Vagina (tissue), 2 donors: ENCODE data around the gene SDCCAG8. TPM values are rescaled to one million over a fixed set of nuclear protein-coding genes. Genes with fewer than 3 reads are reported as not detected.

Experiments used
- DNase-seq, 2 donors: peaks; one replicate each; pipeline ENCODE4 v3.0.0-alpha.2; 2017; ENCODE audit errors: extremely low spot score in 2 of 2
- H3K27ac ChIP-seq: fragments of 200-600 bp; sonication (generic); one replicate; pipeline ENCODE4 v1.5.1; 2019
- H3K27me3 ChIP-seq: fragments of 200-600 bp; sonication (generic); one replicate; pipeline ENCODE4 v1.5.1; 2019
- H3K36me3 ChIP-seq, 2 donors: fragments of 200-600 bp; sonication (generic); one replicate each; pipeline ENCODE4 v1.5.1; 2017 to 2019
- H3K4me1 ChIP-seq: fragments of 200-600 bp; sonication (generic); one replicate; pipeline ENCODE4 v1.5.1; 2019
- H3K4me3 ChIP-seq, 2 donors: fragments of 200-600 bp; sonication (generic); 1 replicate in 1 of 2; 2 replicates in 1 of 2; pipeline ENCODE4 v1.5.1; 2016 to 2019
- H3K9me3 ChIP-seq: fragments of 200-600 bp; sonication (generic); one replicate; pipeline ENCODE4 v1.5.1; 2019
- POLR2A ChIP-seq, 2 donors: fragments of 450-650 bp; IDR thresholded peaks; one replicate each; pipeline ENCODE4 v1.6.1; 2017; ENCODE audit warnings: antibody characterized with exemption in 2 of 2, mild to moderate bottlenecking in 2 of 2, moderate library complexity in 2 of 2
- POLR2AphosphoS5 ChIP-seq, 2 donors: sonication (generic); formaldehyde crosslinking; IDR thresholded peaks; one replicate each; pipeline ENCODE4 v1.9.0; 2017; ENCODE audit warnings: antibody characterized with exemption in 2 of 2, mild to moderate bottlenecking in 2 of 2, low read depth in 1 of 2; ENCODE audit not compliant: insufficient read depth in 1 of 2
- intact Hi-C: fragments of 100-400 bp; cut with DNase I; formaldehyde crosslinking; loops from one replicate; pipeline ENCODE4 v1.15.1; 2023
- total RNA-seq: library from RNA; depleted of rRNA; stranded (reverse); fragments of >200 nt; gene quantifications from one replicate; pipeline ENCODE4 v1.2.3, GENCODE V29; 2016
- TF ChIP-seq, protein P1 (sequence below), 3 experiments: fragments of 450-650 bp in 2 of 3; fragments of 200-600 bp in 1 of 3; sonication (generic) in 1 of 3; IDR thresholded peaks; one replicate each; pipeline ENCODE4 v1.5.1; 2017 to 2019; ENCODE audit warnings: antibody characterized with exemption in 3 of 3, mild to moderate bottlenecking in 2 of 3, moderate library complexity in 2 of 3

SDCCAG8 gene
- total RNA-seq, 1 donor from 2014 or later: 31.2 TPM

GRCh38 chr1:243267914-243268653 is 12.2 kb downstream of the SDCCAG8 start:
- no peak overlapping the region for H3K27ac ChIP-seq

DNA sequence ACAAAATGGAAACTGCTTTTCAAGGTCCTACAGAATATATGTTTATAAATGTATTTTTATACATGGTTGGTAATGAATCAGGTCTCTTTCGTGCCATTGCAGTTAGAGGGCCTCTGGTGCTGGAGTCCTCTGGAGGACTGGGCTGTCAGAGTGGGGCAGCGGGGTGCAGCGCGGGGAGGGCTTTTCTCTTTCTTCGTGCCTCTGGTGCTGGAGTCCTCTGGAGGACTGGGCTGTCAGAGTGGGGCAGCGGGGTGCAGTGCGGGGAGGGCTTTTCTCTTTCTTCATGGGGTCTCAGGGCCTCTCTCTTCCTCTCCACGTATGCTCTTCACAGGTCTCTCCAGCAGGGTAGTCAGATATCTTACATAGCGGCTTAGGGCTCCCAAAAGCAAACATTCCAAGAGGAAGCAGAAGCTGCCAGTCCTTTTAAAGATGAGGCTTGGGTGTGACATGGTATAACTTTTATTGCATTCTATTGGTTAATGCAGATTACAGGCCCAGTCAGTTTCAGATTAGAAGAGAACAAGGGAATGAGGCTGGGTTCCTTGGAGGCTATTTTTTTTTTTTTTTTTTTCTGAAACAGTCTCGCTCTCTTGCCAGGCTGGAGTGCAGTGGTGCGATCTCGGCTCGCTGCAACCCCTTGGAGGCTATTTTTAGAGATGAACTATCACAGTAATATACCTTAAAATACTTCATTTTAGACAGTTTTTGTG is 13.1 kb downstream of the SDCCAG8 start:
- Histone ChIP-seq H3K4me1 (peaks cover 18% of the 10 kb centered on the region), H3K9me3 (no peaks in the 10 kb centered on the region), H3K4me3 (no peak overlapping the region), H3K27me3 (no peaks in the 10 kb centered on the region), H3K27ac (no peak overlapping the region), H3K36me3 (peaks cover 0 to 8% of the 10 kb centered on the region in 2 donors)
- intact Hi-C loops: loop anchor here (10.0 kb wide), 1 partner anchor 1566 kb away; the partner anchor contains the start of gene COX20
- DNase-seq: no peak
- TF ChIP-seq POLR2AphosphoS5 (IDR thresholded peaks at IDR 0.05; ENCODE audit: insufficient read depth in 1 of 2, low read depth in 1 of 2): no peak
- TF ChIP-seq POLR2A (IDR thresholded peaks at IDR 0.05): no peak
- TF ChIP-seq, protein P1, sequence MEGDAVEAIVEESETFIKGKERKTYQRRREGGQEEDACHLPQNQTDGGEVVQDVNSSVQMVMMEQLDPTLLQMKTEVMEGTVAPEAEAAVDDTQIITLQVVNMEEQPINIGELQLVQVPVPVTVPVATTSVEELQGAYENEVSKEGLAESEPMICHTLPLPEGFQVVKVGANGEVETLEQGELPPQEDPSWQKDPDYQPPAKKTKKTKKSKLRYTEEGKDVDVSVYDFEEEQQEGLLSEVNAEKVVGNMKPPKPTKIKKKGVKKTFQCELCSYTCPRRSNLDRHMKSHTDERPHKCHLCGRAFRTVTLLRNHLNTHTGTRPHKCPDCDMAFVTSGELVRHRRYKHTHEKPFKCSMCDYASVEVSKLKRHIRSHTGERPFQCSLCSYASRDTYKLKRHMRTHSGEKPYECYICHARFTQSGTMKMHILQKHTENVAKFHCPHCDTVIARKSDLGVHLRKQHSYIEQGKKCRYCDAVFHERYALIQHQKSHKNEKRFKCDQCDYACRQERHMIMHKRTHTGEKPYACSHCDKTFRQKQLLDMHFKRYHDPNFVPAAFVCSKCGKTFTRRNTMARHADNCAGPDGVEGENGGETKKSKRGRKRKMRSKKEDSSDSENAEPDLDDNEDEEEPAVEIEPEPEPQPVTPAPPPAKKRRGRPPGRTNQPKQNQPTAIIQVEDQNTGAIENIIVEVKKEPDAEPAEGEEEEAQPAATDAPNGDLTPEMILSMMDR (IDR thresholded peaks at IDR 0.05): no peak

More at GRCh38 chr1:243267914-243268653, 12.2 kb downstream of the SDCCAG8 start:
- intact Hi-C loops: loop anchor here (10.0 kb wide), 1 partner anchor 1567 kb away; the partner anchor contains the start of gene COX20
- TF ChIP-seq, protein P1 (IDR thresholded peaks at IDR 0.05): no peak
- TF ChIP-seq POLR2AphosphoS5 (IDR thresholded peaks at IDR 0.05; ENCODE audit: insufficient read depth in 1 of 2, low read depth in 1 of 2): no peak
- no peak for TF ChIP-seq POLR2A (IDR thresholded peaks at IDR 0.05)
- no peak for DNase-seq
- Histone ChIP-seq H3K36me3 (peaks cover 0 to 8% of the 10 kb centered on the region in 2 donors), H3K9me3 (no peaks in the 10 kb centered on the region), H3K4me1 (peaks cover 25% of the 10 kb centered on the region), H3K27me3 (no peaks in the 10 kb centered on the region), H3K4me3 (no peak overlapping the region)

DNA sequence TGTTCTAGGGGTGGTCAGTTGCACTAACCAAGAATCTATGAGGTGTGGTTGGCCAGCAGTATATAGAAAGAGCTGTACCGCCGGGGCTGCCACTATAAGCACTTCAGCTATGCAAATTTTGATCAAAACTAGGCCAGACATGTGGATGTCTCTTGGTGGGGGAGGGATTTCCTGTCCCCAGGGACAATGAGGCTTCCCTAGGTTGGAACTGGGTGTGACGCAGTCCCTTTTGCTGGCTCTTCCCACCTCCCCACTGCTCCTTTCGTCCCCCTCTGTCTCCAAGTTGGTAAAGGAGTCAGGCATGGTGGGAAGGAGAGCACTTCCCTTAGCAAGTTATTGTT is 13.6 kb downstream of the SDCCAG8 start:
- TF ChIP-seq, protein P1 (IDR thresholded peaks at IDR 0.05): no peak
- no peak for TF ChIP-seq POLR2A (IDR thresholded peaks at IDR 0.05)
- TF ChIP-seq POLR2AphosphoS5 (IDR thresholded peaks at IDR 0.05; ENCODE audit: insufficient read depth in 1 of 2, low read depth in 1 of 2): no peak
- no peaks in the 10 kb centered on the region for H3K9me3 ChIP-seq
- H3K4me1 ChIP-seq: peaks cover 18% of the 10 kb centered on the region
- no peak overlapping the region for H3K4me3 ChIP-seq
- no peak overlapping the region for H3K27ac ChIP-seq
- no peaks in the 10 kb centered on the region for H3K27me3 ChIP-seq
- DNase-seq: no peak
- intact Hi-C loops: loop anchor here (10.0 kb wide), 1 partner anchor 1565 kb away; the partner anchor contains the start of gene COX20
- H3K36me3 ChIP-seq: peaks cover 0 to 8% of the 10 kb centered on the region in 2 donors

GRCh38 chr1:243270097-243270864 is 14.4 kb downstream of the SDCCAG8 start:
- Histone ChIP-seq H3K4me1 (peaks cover 18% of the 10 kb centered on the region), H3K36me3 (peaks cover under 1 to 15% of the 10 kb centered on the region in 2 donors)

More at GRCh38 chr1:243270097-243270864, 14.4 kb downstream of the SDCCAG8 start:
- TF ChIP-seq, protein P1 (IDR thresholded peaks at IDR 0.05): no peak
- no peak for TF ChIP-seq POLR2AphosphoS5 (IDR thresholded peaks at IDR 0.05; ENCODE audit: insufficient read depth in 1 of 2, low read depth in 1 of 2)
- TF ChIP-seq POLR2A (IDR thresholded peaks at IDR 0.05): no peak
- Histone ChIP-seq H3K27ac (no peak overlapping the region), H3K27me3 (no peaks in the 10 kb centered on the region), H3K4me3 (no peak overlapping the region), H3K9me3 (no peaks in the 10 kb centered on the region)
- intact Hi-C loops: no loop called here
- no peak for DNase-seq
